HCT116 (cell line): ENCODE results near the gene UQCC2. TPM values are rescaled to one million over a fixed set of nuclear protein-coding genes. Genes with fewer than 3 reads are reported as not detected.

Experiments used
- ATAC-seq: fragments of 200-7000 bp; cut with Tn5 transposase; 2 replicates; pipeline ENCODE4 v1.9.1; 2020; ENCODE audit warnings: mild to moderate bottlenecking, moderate library complexity
- Bru-seq: library from RNA; stranded (reverse); fragments of 400-500 nt; gene quantifications from one replicate; lab custom pipeline; 2021; lab: Mats Ljungman, UMichigan
- BruChase-seq, 2 experiments: library from RNA; stranded (reverse); fragments of 400-500 nt; gene quantifications; one replicate each; lab custom pipeline; 2021; lab: Mats Ljungman, UMichigan
- BruUV-seq: library from RNA; stranded (reverse); fragments of 400-500 nt; replicated peaks from 2 replicates; lab custom pipeline; 2021; lab: Mats Ljungman, UMichigan
- CTCF ChIA-PET: fragments of 300-600 bp; sonication (Branson Sonifier 250); formaldehyde crosslinking; loops from one replicate; lab custom pipeline; 2021; ENCODE audit warnings: antibody characterized with exemption; lab: Charles Lee
- POLR2A ChIA-PET: fragments of 300-600, 350-600 bp; sonication (Branson Sonifier 250); formaldehyde crosslinking; loops from one replicate; lab custom pipeline; 2021; ENCODE audit warnings: antibody characterized with exemption; lab: Charles Lee
- RAD21 ChIA-PET, 2 experiments: fragments of 300-600 bp; sonication (Branson Sonifier 250); formaldehyde crosslinking; loops; one replicate each; lab custom pipeline; 2023; ENCODE audit warnings: low total read pairs in 2 of 2; ENCODE audit not compliant: uncharacterized antibody in 2 of 2, unreplicated experiment in 2 of 2, low non-redundant PET in 1 of 2; lab: Charles Lee
- DNase-seq: peaks from one replicate; pipeline ENCODE4 v3.0.0-alpha.2; 2010; ENCODE audit warnings: low read depth, low spot score
- H2AFZ ChIP-seq: fragments of 200-600 bp; shearing (Covaris generic), sonication (generic); 2 replicates; pipeline ENCODE4 v1.6.1; 2017; ENCODE audit warnings: low read depth, mixed run types, mixed read lengths, antibody characterized with exemption, low read length; ENCODE audit not compliant: poor library complexity, severe bottlenecking
- H3K27ac ChIP-seq: 2 replicates; pipeline ENCODE4 v1.5.1; 2012; ENCODE audit warnings: low read depth, low read length
- H3K27me3 ChIP-seq: fragments of 200-600 bp; sonication (generic); 2 replicates; pipeline ENCODE4 v1.6.1; 2016; ENCODE audit warnings: mixed run types, low read length, mixed read lengths; ENCODE audit not compliant: insufficient read depth
- H3K36me3 ChIP-seq, 2 experiments: fragments of 200-500 bp in 1 of 2; fragments of 200-600 bp in 1 of 2; sonication (Bioruptor generic) in 1 of 2; sonication (generic) in 1 of 2; 2 replicates each; pipeline versions ENCODE4 v1.5.1 to v1.6.1; 2014 to 2016; ENCODE audit warnings: low read length in 2 of 2, inconsistent platforms in 1 of 2, mixed read lengths in 1 of 2, mixed run types in 1 of 2; ENCODE audit not compliant: insufficient read depth in 2 of 2, control insufficient read depth in 1 of 2
- H3K4me1 ChIP-seq, 2 experiments: fragments of 200-600 bp in 1 of 2; sonication (generic) in 1 of 2; 2 replicates each; pipeline versions ENCODE4 v1.5.1 to v1.6.1; 2012 to 2017; ENCODE audit warnings: low read length in 2 of 2, inconsistent platforms in 1 of 2, mild to moderate bottlenecking in 1 of 2, mixed read lengths in 1 of 2, mixed run types in 1 of 2, moderate library complexity in 1 of 2; ENCODE audit not compliant: insufficient read depth in 2 of 2, control insufficient read depth in 1 of 2
- H3K4me2 ChIP-seq: fragments of 200-600 bp; sonication (generic); 2 replicates; pipeline ENCODE4 v1.6.1; 2017; ENCODE audit warnings: mixed run types, low read length, mixed read lengths
- H3K4me3 ChIP-seq, 2 experiments: fragments of 200-600 bp in 1 of 2; sonication (generic) in 1 of 2; replicated peaks in 1 of 2; 2 replicates each; pipeline ENCODE4 v1.5.1; 2011 to 2016; ENCODE audit warnings: low read length in 2 of 2, control low read depth in 1 of 2, low read depth in 1 of 2, mild to moderate bottlenecking in 1 of 2, mixed read lengths in 1 of 2, mixed run types in 1 of 2
- H3K79me2 ChIP-seq: fragments of 200-600 bp; sonication (generic); 2 replicates; pipeline ENCODE4 v1.6.1; 2017; ENCODE audit warnings: mild to moderate bottlenecking, mixed run types, low read length, moderate library complexity, mixed read lengths; ENCODE audit not compliant: insufficient read depth
- H3K9ac ChIP-seq: fragments of 200-600 bp; sonication (generic); 2 replicates; pipeline ENCODE4 v1.6.1; 2016; ENCODE audit warnings: low read length, mixed read lengths
- H3K9me2 ChIP-seq: fragments of 200-600 bp; sonication (generic), shearing (Covaris generic); 2 replicates; pipeline ENCODE4 v1.6.1; 2017; ENCODE audit warnings: mixed run types, mild to moderate bottlenecking, moderate library complexity; ENCODE audit not compliant: insufficient read depth
- H3K9me3 ChIP-seq, 2 experiments: fragments of 200-500 bp in 1 of 2; fragments of 200-600 bp in 1 of 2; sonication (Bioruptor generic) in 1 of 2; sonication (generic) in 1 of 2; 2 replicates each; pipeline ENCODE4 v1.6.1; 2014 to 2017; ENCODE audit warnings: low read length in 2 of 2, mixed read lengths in 2 of 2, inconsistent platforms in 1 of 2, low read depth in 1 of 2, mild to moderate bottlenecking in 1 of 2, mixed run types in 1 of 2, moderate library complexity in 1 of 2; ENCODE audit not compliant: control insufficient read depth in 1 of 2, insufficient read depth in 1 of 2
- H4K20me1 ChIP-seq: fragments of 200-600 bp; sonication (generic), shearing (Covaris generic); 2 replicates; pipeline ENCODE4 v1.6.1; 2017; ENCODE audit warnings: mixed run types, mild to moderate bottlenecking, moderate library complexity; ENCODE audit not compliant: insufficient read depth
- ATF3 ChIP-seq: IDR thresholded peaks from 2 replicates; pipeline ENCODE4 v1.6.1; 2012
- CBX3 ChIP-seq: IDR thresholded peaks from 2 replicates; pipeline ENCODE4 v1.6.1; 2012; ENCODE audit warnings: low read depth
- CEBPB ChIP-seq: IDR thresholded peaks from 2 replicates; pipeline ENCODE4 v1.6.1; 2012; ENCODE audit warnings: low read depth
- EGR1 ChIP-seq: IDR thresholded peaks from 2 replicates; pipeline ENCODE4 v1.6.1; 2012; ENCODE audit warnings: low read depth
- ELF1 ChIP-seq: IDR thresholded peaks from 2 replicates; pipeline ENCODE4 v1.6.1; 2012; ENCODE audit warnings: low read depth, borderline replicate concordance
- EZH2 ChIP-seq: fragments of 200-600 bp; sonication (generic); IDR thresholded peaks from 2 replicates; pipeline ENCODE4 v1.6.1; 2017; ENCODE audit warnings: antibody characterized with exemption, mixed run types
- EZH2phosphoT487 ChIP-seq: fragments of 200-600 bp; IDR thresholded peaks from 2 replicates; pipeline ENCODE4 v1.6.1; 2018; ENCODE audit warnings: antibody characterized with exemption, borderline replicate concordance
- MAX ChIP-seq: IDR thresholded peaks from 2 replicates; pipeline ENCODE4 v1.6.1; 2012
- POLR2A ChIP-seq: IDR thresholded peaks from 2 replicates; pipeline ENCODE4 v1.7.0; 2011; ENCODE audit warnings: borderline replicate concordance; ENCODE audit not compliant: insufficient read depth, insufficient read length; ENCODE audit errors: extremely low read depth
- RAD21 ChIP-seq: IDR thresholded peaks from 2 replicates; pipeline ENCODE4 v1.6.1; 2012; ENCODE audit warnings: low read depth, mild to moderate bottlenecking
- SIN3A ChIP-seq: IDR thresholded peaks from 2 replicates; pipeline ENCODE4 v1.6.1; 2012; ENCODE audit warnings: low read depth
- SP1 ChIP-seq: IDR thresholded peaks from 2 replicates; pipeline ENCODE4 v1.6.1; 2012; ENCODE audit warnings: low read depth
- YY1 ChIP-seq: IDR thresholded peaks from 2 replicates; pipeline ENCODE4 v1.6.1; 2011; ENCODE audit warnings: low read length, low read depth, moderate library complexity, mild to moderate bottlenecking; ENCODE audit not compliant: insufficient replicate concordance; ENCODE audit errors: extremely low read depth
- ZFX ChIP-seq: fragments of 450-650 bp; IDR thresholded peaks from 2 replicates; pipeline ENCODE4 v1.6.1; 2017
- ZNF274 ChIP-seq: fragments of 200-500 bp; sonication (Bioruptor generic); IDR thresholded peaks from 2 replicates; pipeline ENCODE4 v1.6.1; 2014; ENCODE audit warnings: mild to moderate bottlenecking, low read depth, low read length, inconsistent platforms
- intact Hi-C: fragments of 100-400 bp; cut with micrococcal nuclease; formaldehyde crosslinking; loops from 2 replicates; pipeline ENCODE4 v1.10.0; 2022
- long read RNA-seq: library from polyadenylated mRNA; unstranded; transcript quantifications from one replicate; pipeline ENCODE4 v2.0.0, GENCODE V29; 2021; ENCODE audit not compliant: unreplicated experiment
- polyA plus RNA-seq: library from polyadenylated mRNA; unstranded; fragments of >200 nt; gene quantifications from 2 replicates; pipeline ENCODE4 v1.2.1, GENCODE V29; 2012; ENCODE audit warnings: missing spikeins
- total RNA-seq: library from RNA; stranded (reverse); gene quantifications from one replicate; pipeline ENCODE4 v1.2.1, GENCODE V29; 2021; ENCODE audit not compliant: unreplicated experiment
- TF ChIP-seq, protein P1 (sequence below), 3 experiments: fragments of 200-600 bp in 1 of 3; sonication (generic) in 1 of 3; IDR thresholded peaks in 2 of 3; conservative IDR thresholded peaks in 1 of 3; 2 replicates each; pipeline ENCODE4 v1.5.1; 2012 to 2017; ENCODE audit warnings: low read depth in 2 of 3, low read length in 2 of 3, antibody characterized with exemption in 1 of 3, borderline replicate concordance in 1 of 3, control low read depth in 1 of 3, mild to moderate bottlenecking in 1 of 3, mixed read lengths in 1 of 3, mixed run types in 1 of 3, moderate library complexity in 1 of 3; ENCODE audit not compliant: insufficient read depth in 1 of 3
- TF ChIP-seq, protein P2 (sequence below): IDR thresholded peaks from 2 replicates; pipeline ENCODE4 v1.6.1; 2012; ENCODE audit warnings: low read depth

Gene UQCC2
- 95.1 TPM for total RNA-seq
- 128 and 169 TPM in 2 replicates for polyA plus RNA-seq
- percentile 90 among the genes with signal in this experiment for Bru-seq, nascent RNA
- BruChase-seq, experiment 1, labeled RNA remaining after a 6-hour chase = percentile 73 among the genes with signal in this experiment
- BruChase-seq, experiment 2, labeled RNA remaining after a 2-hour chase = percentile 77 among the genes with signal in this experiment
- long read RNA-seq, full-length matches to known transcripts = 43 of 60 reads
- long read RNA-seq, partial matches to known transcripts = 5 of 60 reads
- long read RNA-seq, other reads (novel, unspliced or antisense) = 12 of 60 reads

GRCh38 chr6:33711140-33712129 is at the start of gene UQCC2:
TSS of gene UQCC2 (minus strand) at chr6:33711700. CDS start at chr6:33711686, 14 bp downstream.
- DNase-seq (peak; percentile 93), ATAC-seq (peak; percentile 88)
- H3K79me2 ChIP-seq = peaks cover 34% of the 10 kb centered on the region
- RAD21 ChIA-PET = no interaction called here
- POLR2A ChIA-PET = interaction anchor here (0.6 to 1.5 kb wide), 7 partner anchors 9 to 740 kb away, joined by 3 to 5 read pairs (median 3); no protein-coding TSS in a partner anchor
- H3K9ac ChIP-seq = peak within 1 kb of the TSS; percentile 92
- H3K27me3 ChIP-seq = no peaks in the 10 kb centered on the region
- H3K4me3 ChIP-seq = peak within 1 kb of the TSS; percentile 69 to 80
- intact Hi-C loops = loop anchor here (1.0 kb wide), 1 partner anchor 51 kb away; no protein-coding TSS in a partner anchor
- peaks cover 2 to 29% of the 10 kb centered on the region in 2 experiments; a peak in 3 of 4 replicates for H3K36me3 ChIP-seq
- no peaks in the 10 kb centered on the region for H4K20me1 ChIP-seq
- H3K9me3 ChIP-seq = no peaks in the 10 kb centered on the region
- peak within 1 kb of the TSS; percentile 98 for H3K4me2 ChIP-seq
- no peaks in the 10 kb centered on the region for H3K9me2 ChIP-seq
- H3K27ac ChIP-seq = peak within 1 kb of the TSS; percentile 93
- CTCF ChIA-PET = interaction anchor here (0.7 to 1.8 kb wide), 14 partner anchors 8 to 599 kb away, joined by 3 to 12 read pairs (median 4); partner anchors contain the start of gene BAK1
- peaks cover 20 to 36% of the 10 kb centered on the region in 2 experiments for H3K4me1 ChIP-seq
- peak within 1 kb of the TSS; percentile 91 for H2AFZ ChIP-seq
- BruUV-seq = TSS peak; percentile 78
- no peak for TF ChIP-seq EZH2phosphoT487
- peak; percentile 67 for TF ChIP-seq POLR2A
- no peak for TF ChIP-seq ZNF274
- no peak for TF ChIP-seq ATF3
- TF ChIP-seq CEBPB = no peak
- TF ChIP-seq SIN3A = no peak
- peak; percentile 87 for TF ChIP-seq RAD21
- TF ChIP-seq SP1 = no peak
- TF ChIP-seq ZFX = no peak; the same call in 1 of the 2 replicates
- no peak for TF ChIP-seq CBX3
- TF ChIP-seq EZH2 = no peak
- TF ChIP-seq, protein P1, sequence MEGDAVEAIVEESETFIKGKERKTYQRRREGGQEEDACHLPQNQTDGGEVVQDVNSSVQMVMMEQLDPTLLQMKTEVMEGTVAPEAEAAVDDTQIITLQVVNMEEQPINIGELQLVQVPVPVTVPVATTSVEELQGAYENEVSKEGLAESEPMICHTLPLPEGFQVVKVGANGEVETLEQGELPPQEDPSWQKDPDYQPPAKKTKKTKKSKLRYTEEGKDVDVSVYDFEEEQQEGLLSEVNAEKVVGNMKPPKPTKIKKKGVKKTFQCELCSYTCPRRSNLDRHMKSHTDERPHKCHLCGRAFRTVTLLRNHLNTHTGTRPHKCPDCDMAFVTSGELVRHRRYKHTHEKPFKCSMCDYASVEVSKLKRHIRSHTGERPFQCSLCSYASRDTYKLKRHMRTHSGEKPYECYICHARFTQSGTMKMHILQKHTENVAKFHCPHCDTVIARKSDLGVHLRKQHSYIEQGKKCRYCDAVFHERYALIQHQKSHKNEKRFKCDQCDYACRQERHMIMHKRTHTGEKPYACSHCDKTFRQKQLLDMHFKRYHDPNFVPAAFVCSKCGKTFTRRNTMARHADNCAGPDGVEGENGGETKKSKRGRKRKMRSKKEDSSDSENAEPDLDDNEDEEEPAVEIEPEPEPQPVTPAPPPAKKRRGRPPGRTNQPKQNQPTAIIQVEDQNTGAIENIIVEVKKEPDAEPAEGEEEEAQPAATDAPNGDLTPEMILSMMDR (IDR thresholded peaks at IDR 0.05 in 2 of 3, conservative IDR thresholded peaks at IDR 0.05 in 1 of 3; ENCODE audit: borderline replicate concordance in 1 of 3, insufficient read depth in 1 of 3, low read depth in 2 of 3, low read length in 2 of 3) = peak; percentile 45 to 69 (median 57); a peak in 4 of 6 replicates
- TF ChIP-seq YY1 = peak; percentile 97
- no peak for TF ChIP-seq EGR1
- TF ChIP-seq MAX = peak; percentile 84
- no peak for TF ChIP-seq ELF1
- TF ChIP-seq, protein P2, sequence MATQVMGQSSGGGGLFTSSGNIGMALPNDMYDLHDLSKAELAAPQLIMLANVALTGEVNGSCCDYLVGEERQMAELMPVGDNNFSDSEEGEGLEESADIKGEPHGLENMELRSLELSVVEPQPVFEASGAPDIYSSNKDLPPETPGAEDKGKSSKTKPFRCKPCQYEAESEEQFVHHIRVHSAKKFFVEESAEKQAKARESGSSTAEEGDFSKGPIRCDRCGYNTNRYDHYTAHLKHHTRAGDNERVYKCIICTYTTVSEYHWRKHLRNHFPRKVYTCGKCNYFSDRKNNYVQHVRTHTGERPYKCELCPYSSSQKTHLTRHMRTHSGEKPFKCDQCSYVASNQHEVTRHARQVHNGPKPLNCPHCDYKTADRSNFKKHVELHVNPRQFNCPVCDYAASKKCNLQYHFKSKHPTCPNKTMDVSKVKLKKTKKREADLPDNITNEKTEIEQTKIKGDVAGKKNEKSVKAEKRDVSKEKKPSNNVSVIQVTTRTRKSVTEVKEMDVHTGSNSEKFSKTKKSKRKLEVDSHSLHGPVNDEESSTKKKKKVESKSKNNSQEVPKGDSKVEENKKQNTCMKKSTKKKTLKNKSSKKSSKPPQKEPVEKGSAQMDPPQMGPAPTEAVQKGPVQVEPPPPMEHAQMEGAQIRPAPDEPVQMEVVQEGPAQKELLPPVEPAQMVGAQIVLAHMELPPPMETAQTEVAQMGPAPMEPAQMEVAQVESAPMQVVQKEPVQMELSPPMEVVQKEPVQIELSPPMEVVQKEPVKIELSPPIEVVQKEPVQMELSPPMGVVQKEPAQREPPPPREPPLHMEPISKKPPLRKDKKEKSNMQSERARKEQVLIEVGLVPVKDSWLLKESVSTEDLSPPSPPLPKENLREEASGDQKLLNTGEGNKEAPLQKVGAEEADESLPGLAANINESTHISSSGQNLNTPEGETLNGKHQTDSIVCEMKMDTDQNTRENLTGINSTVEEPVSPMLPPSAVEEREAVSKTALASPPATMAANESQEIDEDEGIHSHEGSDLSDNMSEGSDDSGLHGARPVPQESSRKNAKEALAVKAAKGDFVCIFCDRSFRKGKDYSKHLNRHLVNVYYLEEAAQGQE = no peak
